Epithelial cell of proximal tubule (primary cell): ENCODE measurements around the gene TSSK2. TPM values are rescaled to one million over a fixed set of nuclear protein-coding genes. Genes with fewer than 3 reads are reported as not detected.

Experiments
- DNase-seq: peaks from one replicate; pipeline ENCODE4 v3.0.0-alpha.2; 2011; ENCODE audit warnings: low read depth
- H3K4me3 ChIP-seq: 2 replicates; pipeline ENCODE4 v1.5.1; 2011; ENCODE audit warnings: low read depth, mild to moderate bottlenecking, low read length
- CTCF ChIP-seq: conservative IDR thresholded peaks from 2 replicates; pipeline ENCODE4 v1.5.1; 2012; ENCODE audit warnings: low read depth, mild to moderate bottlenecking, low read length
- total RNA-seq: library from RNA; depleted of rRNA; stranded (reverse); fragments of >200 nt; gene quantifications from 2 replicates; pipeline ENCODE4 v1.2.3, GENCODE V29; 2015

TSSK2 gene
- total RNA-seq, 1 donor from 2014 or later = not detected

GRCh38 chr22:19173047-19174035, 42.2 kb downstream of the TSSK2 start:
- DNase-seq = no peak
- peak overlapping the region; percentile 99 for H3K4me3 ChIP-seq
- TF ChIP-seq CTCF = no peak

- TF ChIP-seq CTCF = no peak
- peak; percentile 25 for DNase-seq
- no peak overlapping the region for H3K4me3 ChIP-seq
These were observed 43.3 kb downstream of the TSSK2 start for GRCh38 chr22:19174106-19175025.

- H3K4me3 ChIP-seq = no peak overlapping the region
- TF ChIP-seq CTCF = no peak
These were observed 44.0 kb downstream of the TSSK2 start for GRCh38 chr22:19175026-19175601.

GRCh38 chr22:19175602-19176174, 44.6 kb downstream of the TSSK2 start:
- H3K4me3 ChIP-seq = no peak overlapping the region
- DNase-seq = no peak
- no peak for TF ChIP-seq CTCF

More at GRCh38 chr22:19175026-19175601, 44.0 kb downstream of the TSSK2 start:
- no peak for DNase-seq

- DNase-seq = no peak
These were observed 45.1 kb downstream of the TSSK2 start for GRCh38 chr22:19176175-19176643.

More at GRCh38 chr22:19176175-19176643, 45.1 kb downstream of the TSSK2 start:
- H3K4me3 ChIP-seq = no peak overlapping the region
- TF ChIP-seq CTCF = no peak
